GM19035 (cell line): Measurements from ENCODE around the gene MYH10.
"Not testable (repeated sequence)": the region's sequence is repeated elsewhere in the genome, so short reads cannot be mapped to it uniquely, and the experiment has no call there.

Experiments used
- ATAC-seq: cut with Tn5 transposase; IDR thresholded peaks from one replicate; pipeline ENCODE4 v1.9.1; 2021; ENCODE audit not compliant: unreplicated experiment

MYH10 gene

DNA sequence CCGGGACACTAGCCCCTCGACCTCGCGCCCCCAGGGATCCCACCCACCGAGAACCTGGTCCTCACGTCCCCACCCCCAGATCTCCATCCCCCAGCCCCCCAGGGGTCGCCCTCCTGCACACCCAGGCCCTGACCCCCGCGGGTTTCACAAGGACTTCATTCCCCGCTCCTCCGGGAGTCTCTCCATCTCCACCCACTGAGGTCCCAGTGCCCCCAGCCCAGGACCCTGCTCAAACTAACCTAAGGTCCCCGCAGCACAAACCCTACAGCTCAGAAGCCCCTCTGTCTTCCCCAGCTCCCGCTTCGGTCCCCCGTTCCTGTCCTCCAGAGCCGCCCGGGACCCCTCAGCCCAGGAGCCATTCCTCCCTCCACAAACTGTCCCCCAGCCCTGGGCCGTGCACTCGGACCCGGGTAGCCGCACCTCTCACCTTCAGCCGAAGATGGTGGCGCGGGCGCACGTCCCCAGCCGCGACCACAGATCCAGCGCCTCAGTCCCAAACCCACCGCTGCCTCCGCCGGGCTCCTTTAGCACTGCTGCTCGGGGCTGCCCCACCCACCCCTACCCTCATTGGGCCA, at the start of gene MYH10:
Gene MYH10 (minus strand): TSS at position 499 of the 575 bp plus-strand sequence. CDS start 7,479 bp downstream, outside the sequence.
- ATAC-seq, result no peak

DNA sequence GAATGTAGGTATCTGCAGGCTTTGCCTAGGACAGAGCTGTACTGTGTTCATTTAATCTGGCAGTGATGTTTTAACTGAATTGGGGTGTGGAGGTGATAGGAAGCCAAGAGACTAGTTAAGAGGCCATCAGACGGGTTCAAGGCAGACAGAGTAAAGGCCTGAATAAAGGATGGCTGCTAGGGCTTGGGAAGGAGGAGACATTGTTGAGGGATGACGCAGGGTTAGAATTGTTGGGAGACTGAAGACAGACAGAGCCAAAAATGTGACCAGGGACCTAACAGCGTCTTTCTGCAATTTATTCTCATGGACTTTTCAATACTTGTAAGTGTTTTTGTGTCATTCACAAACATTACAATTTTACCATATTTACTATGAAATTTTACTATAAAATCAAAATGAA, 48.6 kb upstream of the MYH10 start:
- ATAC-seq, result no peak

DNA sequence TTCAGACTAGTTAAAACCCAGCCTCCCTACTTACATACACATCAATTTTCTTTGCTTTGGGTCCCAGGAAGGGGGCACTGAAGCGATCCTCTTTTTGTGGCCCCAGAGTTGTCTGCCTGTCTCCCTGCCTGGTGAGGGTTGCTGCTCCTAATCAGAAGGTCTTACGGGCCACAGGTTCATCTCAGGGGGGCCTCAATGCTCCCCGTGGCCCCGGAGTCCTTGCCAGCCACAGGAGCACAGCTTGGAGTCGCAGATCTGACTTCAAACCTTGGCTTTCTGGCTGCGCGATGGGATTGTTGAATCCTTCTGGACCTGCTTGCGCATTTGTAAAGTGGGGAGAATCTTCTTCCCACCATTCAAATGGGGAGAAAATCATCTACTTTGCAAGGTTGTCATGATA, 44.8 kb upstream of the MYH10 start:
- ATAC-seq, result no peak

- ATAC-seq, result no peak
Measured at GRCh38 chr17:8674344-8675305, 44.1 kb upstream of the MYH10 start.

- no peak for ATAC-seq
Measured at GRCh38 chr17:8673612-8674011, 43.1 kb upstream of the MYH10 start.

DNA sequence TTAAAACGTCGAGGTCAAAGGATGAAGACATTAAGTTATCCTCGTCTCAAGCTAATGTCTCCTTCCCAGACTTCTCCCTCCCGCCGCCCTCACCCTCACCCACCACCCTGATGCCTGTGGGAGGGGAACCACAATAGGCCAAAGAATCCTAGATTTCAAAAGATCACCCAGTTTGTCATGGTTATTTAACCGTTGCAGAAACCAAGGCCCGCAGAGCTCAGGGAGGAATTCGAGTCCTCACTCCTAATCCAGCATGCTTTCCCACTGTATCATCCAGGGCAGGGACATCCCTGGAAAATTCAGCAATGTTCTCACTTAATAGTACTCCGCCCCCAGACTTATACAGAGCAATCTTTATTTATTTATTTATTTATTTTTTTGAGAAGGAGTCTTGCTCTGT, 41.8 kb upstream of the MYH10 start:
- no peak for ATAC-seq

- ATAC-seq, result no peak
Measured at GRCh38 chr17:8670421-8670820, 39.9 kb upstream of the MYH10 start.

DNA sequence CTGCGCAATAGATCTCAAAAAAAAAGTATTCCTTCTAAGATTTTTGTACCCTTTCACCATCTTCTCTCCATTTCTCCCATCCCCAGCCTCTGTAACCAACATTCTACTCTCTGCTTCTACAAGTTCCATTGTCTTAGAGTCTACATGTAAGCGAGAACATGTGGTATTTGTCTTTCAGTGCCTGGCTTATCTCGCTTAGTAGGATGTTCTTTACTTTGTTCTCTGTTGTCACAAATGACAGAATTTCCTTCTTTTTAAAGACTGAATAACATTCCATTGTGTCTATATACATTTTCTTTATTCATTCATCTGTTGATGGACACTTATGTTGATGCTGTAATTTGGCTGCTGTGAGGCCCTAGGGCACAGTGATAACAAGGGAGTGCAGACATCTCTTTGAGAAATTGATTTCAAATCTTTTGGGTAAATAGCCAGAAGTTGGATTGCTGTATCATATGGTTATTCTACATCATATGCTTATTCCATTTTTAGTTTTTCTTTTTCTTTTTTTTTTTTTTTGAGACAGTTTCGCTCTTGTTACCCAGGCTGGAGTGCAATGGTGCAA, 37.7 kb upstream of the MYH10 start:
- no peak for ATAC-seq

DNA sequence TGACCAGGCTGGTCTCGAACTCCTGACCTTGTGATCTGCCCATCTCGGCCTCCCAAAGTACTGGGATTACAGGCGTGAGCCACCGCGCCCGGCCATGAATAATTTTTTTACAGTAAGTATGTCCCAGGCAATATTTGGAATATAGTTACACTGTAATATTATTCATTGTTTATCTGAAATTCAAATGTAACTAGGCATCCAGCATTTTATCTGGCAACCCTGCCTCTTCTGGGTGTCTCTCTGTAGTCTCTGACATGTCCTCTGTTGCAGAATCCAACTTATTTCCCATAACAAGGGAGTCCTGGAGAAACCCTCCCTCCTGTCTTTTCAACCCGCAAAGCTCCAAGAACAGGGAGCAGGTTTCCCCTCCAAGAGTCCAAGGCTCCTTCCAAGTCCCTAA, 36.9 kb upstream of the MYH10 start:
- ATAC-seq, result no peak

- no peak for ATAC-seq
Measured at GRCh38 chr17:8665684-8666083, 35.2 kb upstream of the MYH10 start.

DNA sequence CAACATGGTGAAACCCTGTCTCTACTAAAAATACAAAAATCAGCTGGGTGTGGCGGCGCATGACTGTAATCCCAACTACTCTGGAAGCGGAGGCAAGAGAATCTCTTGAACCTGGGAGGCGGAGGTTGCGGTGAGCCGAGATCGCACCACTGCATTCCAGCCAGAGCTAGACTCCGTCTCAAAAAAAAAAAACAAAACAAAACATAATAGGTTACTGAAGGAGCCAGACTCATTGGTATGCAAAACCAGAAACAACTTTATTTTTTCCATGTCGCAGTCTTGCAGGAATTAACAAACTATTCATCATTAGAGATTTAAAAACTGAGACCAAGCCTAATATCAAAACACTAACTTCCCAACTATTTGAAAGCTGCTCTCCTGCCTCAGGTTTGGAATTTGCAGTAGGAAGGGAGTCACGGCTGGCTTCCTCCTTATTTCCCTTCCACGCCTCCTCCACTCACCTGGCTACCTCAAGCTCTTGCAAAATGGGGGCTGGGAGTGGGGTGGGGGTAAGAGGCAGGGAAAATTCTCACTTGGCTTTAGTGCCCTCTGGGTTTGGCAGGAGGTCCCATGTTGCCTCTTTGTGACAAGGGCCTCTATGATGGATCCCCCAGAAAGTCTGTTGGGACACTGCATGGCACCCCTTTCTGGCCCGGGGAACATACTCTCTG, 34.1 kb upstream of the MYH10 start:
- no peak for ATAC-seq

DNA sequence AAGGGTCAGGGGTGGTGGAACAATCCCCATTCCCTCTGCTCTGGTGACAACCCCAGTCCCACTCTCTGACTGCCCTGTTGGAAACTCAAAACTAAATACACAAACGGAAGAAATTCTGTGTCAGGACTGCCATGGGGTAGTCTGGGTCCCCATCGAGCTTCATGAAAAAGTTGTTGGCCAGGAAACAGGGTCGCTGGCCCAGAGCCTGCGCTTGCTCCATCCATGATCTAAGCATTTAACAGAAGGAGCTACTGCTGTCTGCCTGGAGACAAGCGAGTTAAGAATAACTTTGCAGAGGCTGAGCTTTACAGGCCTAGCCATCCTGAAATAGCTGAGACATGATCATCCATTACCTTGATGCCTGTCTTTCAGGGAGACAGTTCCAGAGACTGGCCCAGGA, 32.4 kb upstream of the MYH10 start:
- ATAC-seq, result no peak

DNA sequence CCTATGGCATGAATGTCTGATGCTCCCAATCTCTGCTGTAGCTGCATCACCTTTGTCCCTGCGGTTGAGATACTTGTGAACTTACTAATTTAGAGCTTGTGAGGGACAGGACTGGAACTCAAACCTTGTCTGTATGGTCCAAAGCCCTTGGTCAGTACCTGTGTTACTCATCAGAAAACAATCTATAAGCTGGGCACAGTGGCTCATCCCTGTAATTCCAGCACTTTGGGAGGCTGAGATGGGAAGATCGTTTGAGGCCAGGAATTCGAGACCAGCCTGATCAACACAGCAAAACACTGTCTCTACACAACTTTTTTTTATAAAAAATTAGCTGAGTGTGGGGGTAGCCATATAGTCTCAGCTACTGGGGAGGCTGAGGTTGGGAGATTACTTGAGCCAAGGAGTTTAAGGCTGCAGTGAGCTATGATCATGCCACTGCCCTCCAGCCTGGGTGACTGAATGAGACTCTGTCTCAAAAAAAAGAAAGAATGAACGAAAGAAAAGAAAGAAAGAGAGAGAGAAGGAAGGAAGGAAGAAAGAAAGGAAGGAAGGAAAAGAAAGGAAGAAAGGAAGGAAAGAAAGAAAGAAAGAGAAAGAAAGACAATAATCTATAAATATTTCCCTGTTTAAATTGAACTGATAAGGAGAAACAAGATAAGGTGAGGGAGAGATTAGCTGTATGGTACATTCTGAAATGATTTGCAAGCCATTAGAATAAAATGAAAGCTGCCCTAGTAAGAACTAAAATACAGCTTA, 31.7 kb upstream of the MYH10 start:
- ATAC-seq, result no peak

GRCh38 chr17:8660709-8661108, 30.2 kb upstream of the MYH10 start:
- ATAC-seq, result not testable (repeated sequence)

GRCh38 chr17:8659758-8660410, 29.4 kb upstream of the MYH10 start:
- no peak for ATAC-seq

GRCh38 chr17:8658810-8659209, 28.3 kb upstream of the MYH10 start:
- no peak for ATAC-seq

- ATAC-seq, result no peak
Measured at GRCh38 chr17:8656693-8657092, 26.2 kb upstream of the MYH10 start.

- no peak for ATAC-seq
Measured at GRCh38 chr17:8654822-8655221, 24.3 kb upstream of the MYH10 start.

DNA sequence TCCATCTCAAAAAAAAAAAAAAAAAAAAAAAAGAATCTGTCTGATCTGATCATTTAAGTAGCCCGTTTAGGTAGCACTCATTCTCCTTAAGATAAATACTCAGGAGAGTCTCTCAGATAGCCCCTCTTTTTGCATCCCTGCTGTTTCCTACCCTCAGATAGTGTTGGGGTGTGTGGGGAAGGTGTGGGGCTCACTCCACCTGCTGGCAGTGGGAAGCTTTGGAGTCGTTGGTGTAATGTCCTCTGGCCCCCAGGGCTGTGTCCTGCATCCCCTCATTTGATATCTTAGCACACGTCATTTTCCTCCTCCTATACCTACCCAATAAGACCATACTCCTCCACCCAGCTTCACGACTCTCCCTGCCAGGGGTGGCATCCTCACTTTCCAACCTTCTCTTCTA, 20.5 kb upstream of the MYH10 start:
- ATAC-seq, result no peak

DNA sequence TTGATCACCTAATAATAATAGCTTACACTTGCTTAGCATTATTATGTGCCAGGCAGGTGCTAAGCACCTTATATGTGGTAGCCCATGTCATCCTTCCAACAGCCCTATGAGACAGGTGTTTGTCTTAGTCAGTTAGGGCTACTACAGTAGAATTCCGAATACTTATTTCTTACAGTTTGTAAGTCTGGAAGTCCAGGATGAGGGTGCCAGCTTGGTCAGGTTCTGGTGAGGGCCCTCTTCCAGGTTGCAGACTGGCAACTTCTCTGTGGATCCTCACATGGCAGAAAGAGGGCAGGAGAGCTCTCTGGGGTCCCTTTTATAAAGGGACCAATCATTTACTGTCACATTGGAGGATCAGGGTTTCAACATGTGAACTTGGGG, 19.6 kb upstream of the MYH10 start:
- no peak for ATAC-seq
